ENCODE measurements around the gene NUP153.
"Not testable (repeated sequence)": the region's sequence is repeated elsewhere in the genome, so short reads cannot be mapped to it uniquely, and the experiment has no call there.

The NUP153 gene

GRCh38 chr6:17706580-17707370 is at the start of gene NUP153:
Gene NUP153, minus strand, starts transcription at chr6:17706925. Its CDS starts 538 bp downstream, at chr6:17706387.
- DNase-seq (ENCODE audit: low read depth in 2 of 2), result peak; percentile 96 to 100

DNA sequence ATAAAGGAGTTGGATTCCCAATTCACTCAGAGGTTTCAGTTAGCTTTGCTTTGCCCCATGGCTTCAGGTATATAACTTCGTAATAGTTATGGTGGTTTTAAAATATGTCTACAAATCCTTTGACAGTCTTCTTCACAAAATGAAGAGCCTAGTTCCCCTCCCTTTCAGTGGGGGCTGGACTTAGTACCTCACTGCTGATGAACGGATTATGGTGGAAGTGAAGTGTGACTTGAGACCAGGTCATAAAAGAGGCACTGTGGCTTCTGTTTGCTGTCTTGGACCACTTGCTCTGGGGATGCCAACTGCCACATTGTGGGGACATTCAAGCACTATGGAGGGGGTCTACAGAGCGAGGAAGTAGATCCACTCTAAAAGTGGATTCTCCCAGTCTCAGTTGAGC is 47.5 kb upstream of the NUP153 start:
- DNase-seq (ENCODE audit: low read depth in 2 of 2), result no peak

DNA sequence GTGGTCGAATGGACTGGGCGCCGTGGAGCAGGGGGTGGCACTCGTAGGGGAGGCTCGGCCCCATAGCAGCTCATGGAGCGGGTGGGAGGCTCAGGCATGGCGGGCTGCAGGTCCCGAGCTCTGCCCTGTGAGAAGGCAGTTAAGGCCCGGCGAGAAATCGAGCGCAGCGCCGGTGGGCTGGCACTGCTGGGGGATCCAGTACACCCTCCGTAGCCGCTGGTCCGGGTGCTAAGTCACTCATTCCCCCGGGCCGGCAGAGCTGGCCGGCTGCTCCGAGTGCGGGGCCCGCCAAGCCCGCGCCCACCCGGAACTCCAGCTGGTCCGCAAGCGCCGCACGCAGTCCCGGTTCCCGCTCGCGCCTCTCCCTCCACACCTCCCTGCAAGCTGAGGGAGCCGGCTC is 38.6 kb upstream of the NUP153 start:
- not testable (repeated sequence) for DNase-seq (ENCODE audit: low read depth in 2 of 2)

DNA sequence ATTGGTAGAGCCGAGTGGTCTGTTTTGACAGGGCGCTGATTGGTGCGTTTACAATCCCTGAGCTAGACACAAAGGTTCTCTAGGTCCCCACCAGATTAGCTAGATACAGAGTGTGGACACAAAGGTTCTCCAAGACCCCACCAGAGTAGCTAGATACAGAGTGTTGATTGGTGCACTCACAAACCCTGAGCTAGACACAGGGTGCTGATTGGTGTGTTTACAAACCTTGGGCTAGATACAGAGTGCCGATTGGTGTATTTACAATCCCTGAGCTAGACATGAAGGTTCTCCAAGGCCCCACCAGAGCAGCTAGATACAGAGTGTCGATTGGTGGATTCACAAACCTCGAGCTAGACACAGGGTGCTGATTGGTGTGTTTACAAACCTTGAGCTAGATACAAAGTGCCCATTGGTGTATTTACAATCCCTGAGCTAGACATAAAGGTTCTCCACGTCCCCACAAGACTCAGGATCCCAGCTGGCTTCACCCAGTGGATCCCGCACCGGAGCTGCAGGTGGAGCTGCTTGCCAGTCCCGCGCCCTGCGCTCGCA is 38.1 kb upstream of the NUP153 start:
- not testable (repeated sequence) for DNase-seq (ENCODE audit: low read depth in 2 of 2)

DNA sequence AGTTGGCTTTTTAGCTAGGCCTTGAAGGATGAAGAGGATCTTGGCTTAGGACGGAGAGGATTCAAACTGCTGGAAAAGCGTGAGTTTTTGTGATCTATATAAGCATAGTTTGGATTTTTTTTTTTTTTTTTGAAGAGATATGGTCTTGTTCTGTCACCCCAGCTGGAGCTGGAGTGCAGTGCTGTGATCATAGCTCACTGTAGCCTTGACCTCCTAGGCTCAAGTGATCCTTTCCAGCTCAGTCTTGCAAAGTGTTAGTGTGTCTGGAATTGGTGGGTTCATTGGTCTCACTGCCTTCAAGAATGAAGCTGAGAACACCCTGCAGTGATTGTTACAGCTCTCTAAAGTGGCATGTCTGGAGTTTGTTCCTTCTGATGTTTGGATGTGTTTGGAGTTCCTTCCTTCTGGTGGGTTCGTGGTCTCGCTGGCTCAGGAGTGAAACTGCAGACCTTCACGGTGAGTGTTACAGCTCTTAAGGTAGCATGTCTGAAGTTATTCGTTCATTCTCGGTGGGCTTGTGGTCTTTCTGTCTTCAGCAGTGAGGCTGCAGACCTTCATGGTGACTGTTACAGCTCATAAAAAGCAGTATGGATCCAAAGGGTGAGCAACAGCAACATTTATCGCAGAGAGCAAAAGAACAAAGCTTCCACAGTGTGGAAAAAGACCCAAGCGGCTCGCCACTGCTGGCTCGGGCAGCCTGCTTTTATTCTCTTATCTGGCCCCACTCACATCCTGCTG is 37.5 kb upstream of the NUP153 start:
- no peak for DNase-seq (ENCODE audit: low read depth in 2 of 2)

- no peak for DNase-seq (ENCODE audit: low read depth in 2 of 2)
Measured at GRCh38 chr6:17741507-17741906, 34.8 kb upstream of the NUP153 start.

DNA sequence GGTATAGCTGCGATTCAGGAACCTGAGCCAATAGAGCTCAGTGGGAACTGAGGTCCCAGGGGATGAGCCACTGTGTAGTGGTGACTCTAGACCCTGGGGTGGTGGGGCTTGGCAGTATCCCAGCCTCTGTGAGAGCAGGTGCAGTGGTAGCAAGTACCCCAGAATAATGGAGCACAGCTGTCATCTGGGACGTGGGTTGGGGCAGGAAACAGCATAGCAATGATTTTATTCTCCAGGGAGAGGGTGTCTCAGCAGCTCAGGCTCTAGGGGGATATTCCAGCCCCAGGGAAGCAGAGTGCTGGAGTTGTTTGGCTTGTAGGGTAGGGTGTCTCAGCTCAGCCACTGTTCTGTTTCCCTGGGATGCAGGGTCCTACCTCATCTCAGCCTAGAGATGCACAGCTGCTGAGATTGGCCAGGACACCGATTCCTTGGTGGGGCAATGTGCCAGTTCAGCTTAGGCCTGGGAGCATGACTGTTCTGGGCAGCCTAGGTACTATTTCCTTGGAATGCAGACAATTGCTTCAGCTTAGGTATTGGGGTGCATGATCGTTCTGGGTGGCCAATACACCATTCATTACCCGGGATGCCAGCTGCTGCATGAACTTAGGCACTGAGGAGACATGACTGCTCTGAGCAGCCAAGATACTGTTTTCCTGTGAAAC is 34.0 kb upstream of the NUP153 start:
- DNase-seq (ENCODE audit: low read depth in 2 of 2), result no peak

DNA sequence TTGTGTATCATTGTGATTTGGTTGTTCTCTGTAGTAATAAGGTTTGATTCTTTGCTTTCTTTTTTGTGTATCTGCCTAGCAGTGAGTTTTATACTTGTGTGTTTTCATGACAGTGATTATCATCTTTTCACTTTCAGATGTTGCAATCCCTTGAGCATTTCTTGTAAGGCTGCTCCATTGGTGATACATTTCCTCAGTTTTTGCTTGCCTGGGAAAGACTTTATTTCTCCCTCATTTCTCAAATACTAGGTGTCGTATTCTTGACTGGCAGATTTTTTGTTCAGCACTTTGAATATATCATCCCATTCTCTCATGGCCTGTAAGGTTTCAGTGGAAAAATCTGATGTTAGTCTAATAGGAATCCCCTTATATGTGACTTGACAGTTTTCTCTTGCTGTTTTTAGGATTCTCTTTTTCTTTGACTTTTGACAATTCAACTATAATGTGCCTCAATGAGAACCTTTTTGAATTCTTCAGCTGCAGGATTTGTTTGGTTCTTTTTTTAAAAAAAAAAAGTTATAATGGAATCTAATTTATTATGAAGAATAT is 31.1 kb upstream of the NUP153 start:
- no peak for DNase-seq (ENCODE audit: low read depth in 2 of 2)

DNA sequence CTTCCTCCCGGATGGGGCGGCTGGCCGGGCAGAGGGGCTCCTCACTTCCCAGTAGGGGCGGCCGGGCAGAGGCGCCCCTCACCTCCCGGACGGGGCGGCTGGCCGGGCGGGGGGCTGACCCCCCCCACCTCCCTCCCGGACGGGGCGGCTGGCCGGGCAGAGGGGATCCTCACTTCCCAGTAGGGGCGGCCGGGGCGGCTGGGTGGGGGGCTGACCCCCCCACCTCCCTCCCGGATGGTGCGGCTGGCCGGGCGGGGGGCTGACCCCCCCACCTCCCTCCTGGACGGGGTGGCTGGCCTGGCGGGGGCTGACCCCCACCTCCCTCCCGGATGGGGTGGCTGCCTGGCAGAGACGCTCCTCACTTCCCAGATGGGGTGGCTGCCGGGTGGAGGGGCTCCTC is 28.6 kb upstream of the NUP153 start:
- DNase-seq (ENCODE audit: low read depth in 2 of 2), result not testable (repeated sequence)

DNA sequence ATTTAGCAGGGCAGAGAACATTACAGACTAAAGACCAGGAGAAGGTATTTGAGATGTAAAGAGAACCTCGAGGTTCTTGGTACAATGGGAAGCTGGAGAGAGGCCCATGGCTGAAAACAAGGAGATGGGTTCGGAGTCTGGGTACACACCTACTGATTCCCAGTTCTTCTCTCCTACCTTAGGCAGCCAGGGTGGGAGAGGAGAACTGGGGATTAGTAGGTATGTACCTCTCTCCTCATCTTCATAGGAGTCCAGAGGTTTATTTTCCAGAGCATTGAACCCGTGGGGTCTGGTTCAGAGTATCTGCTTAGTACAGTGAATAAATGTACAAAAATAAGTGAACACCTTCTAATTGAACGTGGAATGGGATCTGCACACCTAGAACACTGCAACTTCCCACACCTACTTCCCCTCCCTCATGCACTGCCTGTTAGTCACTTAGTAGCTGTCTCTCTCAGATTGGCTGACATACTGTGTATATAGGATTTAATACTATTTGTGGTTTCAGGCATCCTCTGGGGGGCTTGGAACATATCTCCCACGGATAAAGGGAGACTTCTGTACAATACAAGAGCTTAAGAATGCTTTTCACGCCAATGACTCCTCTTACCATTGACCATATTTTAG is 23.5 kb upstream of the NUP153 start:
- DNase-seq (ENCODE audit: low read depth in 2 of 2), result no peak

GRCh38 chr6:17729223-17730077 is 22.7 kb upstream of the NUP153 start:
- DNase-seq (ENCODE audit: low read depth in 2 of 2), result no peak

- no peak for DNase-seq (ENCODE audit: low read depth in 2 of 2)
Measured at GRCh38 chr6:17728551-17729222, 22.0 kb upstream of the NUP153 start.

- DNase-seq (ENCODE audit: low read depth in 2 of 2), result no peak
Measured at GRCh38 chr6:17725083-17725482, 18.4 kb upstream of the NUP153 start.

DNA sequence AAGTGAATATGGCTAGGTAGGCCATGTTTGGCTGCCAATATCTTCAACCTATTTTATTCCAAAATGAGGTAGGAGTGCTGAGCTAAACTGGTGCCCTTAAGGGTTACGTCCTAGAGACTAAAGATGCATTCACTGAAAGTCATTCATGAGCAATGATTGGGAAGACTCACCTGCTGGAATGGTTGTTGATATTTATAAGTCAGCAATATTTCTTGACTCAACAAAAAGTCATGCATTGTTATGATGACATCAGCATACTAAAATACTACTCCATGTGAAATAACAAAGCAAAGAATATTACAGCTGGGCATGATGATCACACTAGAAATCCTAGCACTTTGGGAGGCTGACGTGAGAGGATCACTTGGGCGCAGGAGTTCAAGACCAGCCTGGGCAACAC is 17.6 kb upstream of the NUP153 start:
- no peak for DNase-seq (ENCODE audit: low read depth in 2 of 2)

DNA sequence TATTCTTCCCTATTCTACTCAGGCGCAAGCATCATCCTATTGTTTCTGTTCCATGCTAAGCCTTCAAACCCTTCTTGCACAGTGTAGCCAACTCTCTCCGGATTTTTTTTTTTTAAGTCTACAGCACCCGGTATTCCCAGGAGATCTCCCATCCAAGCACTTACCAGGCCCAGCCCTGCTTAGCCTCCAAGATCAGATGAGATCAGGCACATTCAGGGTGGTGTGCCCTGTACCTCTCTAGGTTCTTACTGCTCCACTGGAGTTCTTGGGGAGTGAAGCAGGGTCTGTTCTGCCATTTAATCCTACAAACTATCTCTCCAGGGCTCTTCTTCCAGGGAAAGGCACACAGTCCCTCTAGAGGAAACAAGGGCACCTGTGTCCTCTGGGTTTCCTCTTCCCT is 14.9 kb upstream of the NUP153 start:
- DNase-seq (ENCODE audit: low read depth in 2 of 2), result no peak

DNA sequence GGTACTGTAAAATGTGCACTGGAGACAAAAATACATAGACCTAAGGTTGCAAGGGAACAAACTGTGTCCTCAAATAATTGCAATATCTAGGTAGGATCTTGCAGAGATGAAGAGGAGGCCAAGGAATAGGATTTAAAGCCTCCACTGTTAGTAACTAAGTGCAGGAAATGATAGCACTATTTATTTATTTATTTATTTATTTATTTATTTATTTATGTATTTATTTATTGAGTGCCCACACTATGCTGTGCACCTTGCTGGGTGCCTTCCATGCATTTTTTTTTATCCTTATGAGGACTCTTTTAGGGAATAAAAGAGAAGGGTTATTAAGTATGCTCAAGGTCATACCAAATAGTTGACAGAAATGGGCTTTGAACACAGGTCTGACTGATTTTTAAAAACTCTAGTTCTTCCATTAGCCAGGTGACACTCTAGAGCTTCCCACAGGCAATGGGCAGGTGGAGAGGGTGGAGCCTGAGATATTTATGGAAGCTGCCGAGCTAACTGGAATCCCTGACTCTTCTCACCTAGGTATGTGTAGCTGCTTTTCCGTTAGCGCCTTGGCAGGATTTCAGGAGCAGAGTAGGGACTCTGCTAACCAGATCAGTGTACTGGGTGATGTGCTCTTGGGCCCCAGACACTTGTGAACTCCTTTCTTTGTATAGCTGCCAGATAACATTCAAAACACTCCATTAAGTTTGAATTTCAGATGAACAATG is 12.8 kb upstream of the NUP153 start:
- DNase-seq (ENCODE audit: low read depth in 2 of 2), result no peak

DNA sequence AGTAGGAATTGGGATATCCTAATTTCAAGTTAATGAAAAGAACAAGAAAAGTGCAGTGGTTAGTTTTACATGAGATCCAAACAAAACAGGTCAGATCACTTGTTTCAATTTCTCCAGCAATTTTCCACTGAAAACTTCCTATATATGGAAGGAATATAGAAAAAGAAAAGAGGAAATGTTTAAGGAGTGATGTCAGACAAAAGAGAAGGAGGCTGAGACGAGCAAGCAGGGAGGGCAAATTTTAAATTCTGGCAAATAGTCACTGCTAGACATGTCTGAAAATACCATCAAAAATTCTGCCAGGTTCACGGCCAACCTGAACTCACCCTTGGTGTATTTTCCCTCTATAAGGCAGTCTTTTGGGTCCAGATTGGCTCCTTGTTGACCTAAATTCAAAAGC is 9.5 kb upstream of the NUP153 start:
- DNase-seq (ENCODE audit: low read depth in 2 of 2), result no peak

GRCh38 chr6:17714879-17715851 is 8.4 kb upstream of the NUP153 start:
- no peak for DNase-seq (ENCODE audit: low read depth in 2 of 2)
